SK-N-SH treated with all-trans-retinoic acid at 6 μM for 48 hours (cell line): ENCODE results near the gene CYP11A1.

Experiments
- ARNTL ChIP-seq: fragments of 450-650 bp; formaldehyde crosslinking; IDR thresholded peaks from 2 replicates; pipeline ENCODE4 v1.5.0; 2020; ENCODE audit warnings: low read depth, mild to moderate bottlenecking, moderate library complexity, borderline replicate concordance
- CREB5 ChIP-seq: fragments of 250-450 bp; sonication (Bioruptor Pico); IDR thresholded peaks from 2 replicates; pipeline ENCODE4 v1.5.1; 2020; ENCODE audit warnings: low read depth, mild to moderate bottlenecking, moderate library complexity
- ESRRG ChIP-seq: fragments of 250-450 bp; sonication (Bioruptor Pico); IDR thresholded peaks from 2 replicates; pipeline ENCODE4 v1.6.1; 2021; ENCODE audit warnings: mild to moderate bottlenecking
- ISL1 ChIP-seq: fragments of 250-450 bp; sonication (Bioruptor Pico); IDR thresholded peaks from 2 replicates; pipeline ENCODE4 v2.1.2; 2022; ENCODE audit warnings: mild to moderate bottlenecking, moderate library complexity
- POU6F1 ChIP-seq: fragments of 250-450 bp; sonication (Bioruptor Pico); IDR thresholded peaks from 2 replicates; pipeline ENCODE4 v1.8.0; 2021; ENCODE audit warnings: low read depth, mild to moderate bottlenecking, moderate library complexity, borderline replicate concordance
- PPARA ChIP-seq: fragments of 250-450 bp; sonication (Bioruptor Pico); IDR thresholded peaks from 2 replicates; pipeline ENCODE4 v1.5.0; 2020; ENCODE audit warnings: mild to moderate bottlenecking, borderline replicate concordance
- ZNF70 ChIP-seq: fragments of 450-650 bp; formaldehyde crosslinking; IDR thresholded peaks from 2 replicates; pipeline ENCODE4 v1.5.0; 2020; ENCODE audit warnings: mild to moderate bottlenecking, moderate library complexity
- TF ChIP-seq, protein P1 (sequence below): fragments of 250-450 bp; sonication (Bioruptor Pico); IDR thresholded peaks from 2 replicates; pipeline ENCODE4 v1.5.1; 2021; ENCODE audit warnings: mild to moderate bottlenecking, moderate library complexity
- TF ChIP-seq, protein P2 (sequence below): fragments of 250-450 bp; sonication (Bioruptor Pico); IDR thresholded peaks from 2 replicates; pipeline ENCODE4 v1.8.0; 2020; ENCODE audit warnings: mild to moderate bottlenecking, moderate library complexity, borderline replicate concordance

GRCh38 chr15:74330861-74331408, 36.5 kb downstream of the CYP11A1 start:
- TF ChIP-seq ESRRG (CRISPR knock-in tag) (no peak), PPARA (CRISPR knock-in tag) (no peak), ZNF70 (CRISPR knock-in tag) (no peak), ARNTL (no peak), POU6F1 (no peak), ISL1 (no peak), CREB5 (no peak)
- TF ChIP-seq, protein P1, sequence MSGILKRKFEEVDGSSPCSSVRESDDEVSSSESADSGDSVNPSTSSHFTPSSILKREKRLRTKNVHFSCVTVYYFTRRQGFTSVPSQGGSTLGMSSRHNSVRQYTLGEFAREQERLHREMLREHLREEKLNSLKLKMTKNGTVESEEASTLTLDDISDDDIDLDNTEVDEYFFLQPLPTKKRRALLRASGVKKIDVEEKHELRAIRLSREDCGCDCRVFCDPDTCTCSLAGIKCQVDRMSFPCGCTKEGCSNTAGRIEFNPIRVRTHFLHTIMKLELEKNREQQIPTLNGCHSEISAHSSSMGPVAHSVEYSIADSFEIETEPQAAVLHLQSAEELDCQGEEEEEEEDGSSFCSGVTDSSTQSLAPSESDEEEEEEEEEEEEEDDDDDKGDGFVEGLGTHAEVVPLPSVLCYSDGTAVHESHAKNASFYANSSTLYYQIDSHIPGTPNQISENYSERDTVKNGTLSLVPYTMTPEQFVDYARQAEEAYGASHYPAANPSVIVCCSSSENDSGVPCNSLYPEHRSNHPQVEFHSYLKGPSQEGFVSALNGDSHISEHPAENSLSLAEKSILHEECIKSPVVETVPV (CRISPR knock-in tag) = no peak
- TF ChIP-seq, protein P2, sequence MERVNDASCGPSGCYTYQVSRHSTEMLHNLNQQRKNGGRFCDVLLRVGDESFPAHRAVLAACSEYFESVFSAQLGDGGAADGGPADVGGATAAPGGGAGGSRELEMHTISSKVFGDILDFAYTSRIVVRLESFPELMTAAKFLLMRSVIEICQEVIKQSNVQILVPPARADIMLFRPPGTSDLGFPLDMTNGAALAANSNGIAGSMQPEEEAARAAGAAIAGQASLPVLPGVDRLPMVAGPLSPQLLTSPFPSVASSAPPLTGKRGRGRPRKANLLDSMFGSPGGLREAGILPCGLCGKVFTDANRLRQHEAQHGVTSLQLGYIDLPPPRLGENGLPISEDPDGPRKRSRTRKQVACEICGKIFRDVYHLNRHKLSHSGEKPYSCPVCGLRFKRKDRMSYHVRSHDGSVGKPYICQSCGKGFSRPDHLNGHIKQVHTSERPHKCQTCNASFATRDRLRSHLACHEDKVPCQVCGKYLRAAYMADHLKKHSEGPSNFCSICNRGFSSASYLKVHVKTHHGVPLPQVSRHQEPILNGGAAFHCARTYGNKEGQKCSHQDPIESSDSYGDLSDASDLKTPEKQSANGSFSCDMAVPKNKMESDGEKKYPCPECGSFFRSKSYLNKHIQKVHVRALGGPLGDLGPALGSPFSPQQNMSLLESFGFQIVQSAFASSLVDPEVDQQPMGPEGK = no peak
